Activated naive CD8-positive, alpha-beta T cell treated with anti-CD3 and anti-CD28 coated beads for 36 hours (primary cell): ENCODE data around the gene ZNF319. TPM values are rescaled to one million over a fixed set of nuclear protein-coding genes. Genes with fewer than 3 reads are reported as not detected.

Source experiments
- total RNA-seq, 2 experiments: library from RNA; stranded (reverse); gene quantifications; one replicate each; pipeline ENCODE4 v1.2.3, GENCODE V29; 2021

Gene ZNF319
- total RNA-seq, 2 experiments from 2014 or later, result 6.8 to 7.2 TPM

Other genes with a start within 250 kb of the ZNF319 start
- gene KIFC3, start 198.2 kb downstream of the ZNF319 start, total RNA-seq, result 1 to 10 TPM; 1.2 to 1.3 TPM
- gene CNGB1, start 29.5 kb downstream of the ZNF319 start, total RNA-seq, result not detected
- gene USB1, start 735 bp upstream of the ZNF319 start, total RNA-seq, result 10 to 100 TPM; 52.6 to 54.2 TPM
- gene MMP15, start 25.1 kb upstream of the ZNF319 start, total RNA-seq, result under 1 TPM; 0.12 to 0.25 TPM
- gene CFAP20, start 128.7 kb upstream of the ZNF319 start, total RNA-seq, result 10 to 100 TPM; 57.6 to 59.3 TPM
- gene CSNK2A2, start 197.4 kb upstream of the ZNF319 start, total RNA-seq, result 100 to 1,000 TPM; 113 to 114 TPM